Measurements from ENCODE around the gene NIPSNAP2.

- no peak for TF ChIP-seq TAF1 (IDR thresholded peaks at IDR 0.05; ENCODE audit: borderline replicate concordance, insufficient read depth, low read length)
- no peak for TF ChIP-seq POLR2AphosphoS5 (IDR thresholded peaks at IDR 0.05; ENCODE audit: low read depth, low read length)
- TF ChIP-seq REST (IDR thresholded peaks at IDR 0.05; ENCODE audit: insufficient read depth in 1 of 2, low read depth in 2 of 2, low read length in 2 of 2) = no peak
These were observed 42.8 kb downstream of the NIPSNAP2 start for GRCh38 chr7:56007167-56007652.

Measured in PFSK-1 (cell line).